Loucy (cell line): Measurements from ENCODE around the gene PTPRN2.

Experiments
- H2AFZ ChIP-seq: fragments of 200-600 bp; sonication (generic); 2 replicates; pipeline ENCODE4 v1.6.0; 2016; ENCODE audit warnings: antibody characterized with exemption, mild to moderate bottlenecking, low read length, moderate library complexity
- H3F3A ChIP-seq: fragments of 200-600 bp; 2 replicates; pipeline ENCODE4 v1.6.0; 2016; ENCODE audit warnings: antibody characterized with exemption, low read depth, mild to moderate bottlenecking
- H3K27me3 ChIP-seq: fragments of 200-600 bp; sonication (generic); 2 replicates; pipeline ENCODE4 v1.6.1; 2014; ENCODE audit warnings: low read length, mild to moderate bottlenecking; ENCODE audit not compliant: insufficient read depth, poor library complexity, severe bottlenecking
- H3K36me3 ChIP-seq: fragments of 200-600 bp; sonication (generic); 2 replicates; pipeline ENCODE4 v1.6.1; 2016; ENCODE audit warnings: low read length; ENCODE audit not compliant: insufficient read depth
- H3K4me1 ChIP-seq: fragments of 200-600 bp; sonication (generic); 2 replicates; pipeline ENCODE4 v1.5.1; 2014; ENCODE audit warnings: low read length, mild to moderate bottlenecking; ENCODE audit not compliant: insufficient read depth, poor library complexity, severe bottlenecking
- H3K4me2 ChIP-seq: fragments of 200-600 bp; sonication (generic); 2 replicates; pipeline ENCODE4 v1.6.0; 2014; ENCODE audit warnings: antibody characterized with exemption, low read length, low read depth, mild to moderate bottlenecking; ENCODE audit not compliant: poor library complexity, severe bottlenecking
- H3K4me3 ChIP-seq: fragments of 200-600 bp; sonication (generic); 2 replicates; pipeline ENCODE4 v1.5.1; 2014; ENCODE audit warnings: low read length, mild to moderate bottlenecking, mixed read lengths; ENCODE audit not compliant: poor library complexity, severe bottlenecking
- H3K79me2 ChIP-seq: fragments of 200-600 bp; sonication (generic); 2 replicates; pipeline ENCODE4 v1.6.1; 2014; ENCODE audit warnings: low read length; ENCODE audit not compliant: insufficient read depth
- H3K9ac ChIP-seq: fragments of 200-600 bp; sonication (generic); 2 replicates; pipeline ENCODE4 v1.6.0; 2014; ENCODE audit warnings: mild to moderate bottlenecking, low read depth, low read length, moderate library complexity; ENCODE audit not compliant: poor library complexity, severe bottlenecking
- H3K9me2 ChIP-seq: fragments of 200-600 bp; sonication (generic); replicated peaks from 2 replicates; pipeline ENCODE4 v1.6.1; 2016; ENCODE audit warnings: low read depth, low read length, mixed read lengths
- H3K9me3 ChIP-seq: fragments of 200-600 bp; sonication (generic); 2 replicates; pipeline ENCODE4 v1.6.1; 2014; ENCODE audit warnings: mild to moderate bottlenecking, antibody characterized with exemption, low read length, low read depth; ENCODE audit not compliant: insufficient read depth
- H4K20me1 ChIP-seq: fragments of 200-600 bp; sonication (generic); 2 replicates; pipeline ENCODE4 v1.6.0; 2014; ENCODE audit warnings: antibody characterized with exemption, low read length, mild to moderate bottlenecking; ENCODE audit not compliant: insufficient read depth, poor library complexity, severe bottlenecking
- EZH2phosphoT487 ChIP-seq: fragments of 200-600 bp; IDR thresholded peaks from 2 replicates; pipeline ENCODE4 v1.6.1; 2018; ENCODE audit warnings: antibody characterized with exemption, mild to moderate bottlenecking, moderate library complexity, borderline replicate concordance
- TF ChIP-seq, protein P1 (sequence below): fragments of 200-600 bp; sonication (generic); conservative IDR thresholded peaks from 2 replicates; pipeline ENCODE4 v1.5.1; 2014; ENCODE audit warnings: mild to moderate bottlenecking, antibody characterized with exemption, low read length

PTPRN2 gene

DNA sequence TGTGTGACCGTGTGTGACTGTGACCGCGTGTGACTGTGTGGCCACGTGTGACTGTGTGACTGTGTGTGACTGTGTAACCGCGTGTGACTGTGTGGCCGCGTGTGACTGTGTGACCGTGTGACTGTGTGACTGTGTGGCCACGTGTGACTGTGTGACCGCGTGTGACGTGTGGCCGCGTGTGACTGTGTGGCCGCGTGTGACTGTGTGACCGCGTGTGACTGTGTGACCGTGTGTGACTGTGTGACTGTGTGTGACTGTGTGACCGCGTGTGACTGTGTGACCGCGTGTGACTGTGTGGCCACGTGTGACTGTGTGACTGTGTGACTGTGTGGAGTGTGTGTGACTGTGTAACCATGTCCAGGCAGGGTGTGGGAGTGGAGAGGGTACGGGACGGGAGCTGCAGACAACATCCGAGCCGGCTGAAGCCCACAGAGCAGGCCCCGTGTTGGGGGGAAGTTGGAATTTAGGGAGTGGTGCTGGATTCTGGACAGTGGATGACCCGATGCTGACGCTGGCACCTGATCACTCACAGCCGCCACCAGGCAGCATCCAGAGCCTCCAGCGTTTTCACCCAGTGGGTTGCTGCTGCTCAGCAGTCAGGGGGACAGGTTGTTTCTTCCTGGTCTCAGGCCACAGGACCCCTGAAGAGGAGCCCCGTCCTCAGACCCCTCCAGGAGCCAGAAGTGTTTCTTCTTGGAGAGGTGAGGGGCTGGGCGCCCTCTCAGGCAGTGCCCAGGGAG, 747.3 kb downstream of the PTPRN2 start:
- Histone ChIP-seq H3F3A (no peaks in the 10 kb centered on the region), H3K4me1 (no peaks in the 10 kb centered on the region), H3K9me3 (peaks cover 29% of the 10 kb centered on the region; the same call in 1 of the 2 replicates), H3K27me3 (no peaks in the 10 kb centered on the region), H3K4me2 (no peak overlapping the region), H3K4me3 (no peak overlapping the region), H2AFZ (no peak overlapping the region), H3K9me2 (no peaks in the 10 kb centered on the region), H4K20me1 (no peaks in the 10 kb centered on the region), H3K79me2 (no peaks in the 10 kb centered on the region), H3K36me3 (no peaks in the 10 kb centered on the region), H3K9ac (no peak overlapping the region)
- TF ChIP-seq EZH2phosphoT487 = no peak
- TF ChIP-seq, protein P1, sequence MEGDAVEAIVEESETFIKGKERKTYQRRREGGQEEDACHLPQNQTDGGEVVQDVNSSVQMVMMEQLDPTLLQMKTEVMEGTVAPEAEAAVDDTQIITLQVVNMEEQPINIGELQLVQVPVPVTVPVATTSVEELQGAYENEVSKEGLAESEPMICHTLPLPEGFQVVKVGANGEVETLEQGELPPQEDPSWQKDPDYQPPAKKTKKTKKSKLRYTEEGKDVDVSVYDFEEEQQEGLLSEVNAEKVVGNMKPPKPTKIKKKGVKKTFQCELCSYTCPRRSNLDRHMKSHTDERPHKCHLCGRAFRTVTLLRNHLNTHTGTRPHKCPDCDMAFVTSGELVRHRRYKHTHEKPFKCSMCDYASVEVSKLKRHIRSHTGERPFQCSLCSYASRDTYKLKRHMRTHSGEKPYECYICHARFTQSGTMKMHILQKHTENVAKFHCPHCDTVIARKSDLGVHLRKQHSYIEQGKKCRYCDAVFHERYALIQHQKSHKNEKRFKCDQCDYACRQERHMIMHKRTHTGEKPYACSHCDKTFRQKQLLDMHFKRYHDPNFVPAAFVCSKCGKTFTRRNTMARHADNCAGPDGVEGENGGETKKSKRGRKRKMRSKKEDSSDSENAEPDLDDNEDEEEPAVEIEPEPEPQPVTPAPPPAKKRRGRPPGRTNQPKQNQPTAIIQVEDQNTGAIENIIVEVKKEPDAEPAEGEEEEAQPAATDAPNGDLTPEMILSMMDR = no peak

DNA sequence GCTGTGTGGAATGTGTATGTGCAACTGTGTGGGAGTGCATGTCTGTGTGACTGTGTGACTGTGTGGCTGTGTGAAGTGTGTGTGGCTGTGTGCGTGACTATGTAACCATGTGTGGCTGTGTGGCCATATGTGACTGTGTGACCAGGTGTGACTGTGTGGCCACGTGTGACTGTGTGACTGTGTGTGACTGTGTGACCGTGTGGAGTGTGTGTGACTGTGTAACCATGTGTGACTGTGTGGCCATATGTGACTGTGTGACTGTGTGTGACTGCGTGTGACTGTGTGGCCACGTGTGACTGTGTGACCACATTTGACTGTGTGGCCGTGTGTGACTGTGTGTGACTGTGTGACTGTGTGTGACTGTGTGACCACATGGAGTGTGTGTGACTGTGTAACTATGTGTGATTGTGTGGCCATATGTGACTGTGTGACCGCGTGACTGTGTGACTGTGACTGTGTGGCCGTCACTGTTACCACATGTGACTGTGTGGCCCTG, 747.9 kb downstream of the PTPRN2 start:
- H3K9me3 ChIP-seq = peaks cover 29% of the 10 kb centered on the region; the same call in 1 of the 2 replicates
- no peaks in the 10 kb centered on the region for H3F3A ChIP-seq
- H3K79me2 ChIP-seq = no peaks in the 10 kb centered on the region
- H3K4me1 ChIP-seq = no peaks in the 10 kb centered on the region
- H3K36me3 ChIP-seq = no peaks in the 10 kb centered on the region
- no peaks in the 10 kb centered on the region for H4K20me1 ChIP-seq
- H3K9me2 ChIP-seq = no peaks in the 10 kb centered on the region
- H2AFZ ChIP-seq = no peak overlapping the region
- no peaks in the 10 kb centered on the region for H3K27me3 ChIP-seq
- H3K4me3 ChIP-seq = no peak overlapping the region
- TF ChIP-seq, protein P1 = no peak
- TF ChIP-seq EZH2phosphoT487 = no peak
- H3K4me2 ChIP-seq = no peak overlapping the region
- no peak overlapping the region for H3K9ac ChIP-seq

DNA sequence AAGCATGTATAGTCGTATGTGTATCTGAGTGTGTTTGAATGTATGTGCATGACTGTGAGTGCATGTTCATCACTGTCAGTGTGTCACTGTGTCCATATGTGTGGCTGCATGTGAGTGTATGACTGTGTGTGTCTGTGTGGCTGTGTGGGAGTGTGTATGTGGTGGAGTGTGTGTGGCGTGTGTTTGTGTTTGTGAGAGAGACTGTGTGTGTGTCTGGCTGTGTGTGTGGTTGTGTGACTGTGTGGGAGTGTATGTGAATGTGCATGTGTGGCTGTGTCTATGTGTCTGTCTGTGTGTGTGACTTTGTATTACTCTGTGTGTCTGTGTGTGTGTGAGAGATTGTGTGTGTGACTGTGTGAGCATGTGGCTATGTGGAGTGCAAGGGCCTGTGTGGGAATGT, 748.4 kb downstream of the PTPRN2 start:
- peaks cover 29% of the 10 kb centered on the region; the same call in 1 of the 2 replicates for H3K9me3 ChIP-seq
- no peak overlapping the region for H3K9ac ChIP-seq
- no peaks in the 10 kb centered on the region for H3F3A ChIP-seq
- H3K4me3 ChIP-seq = no peak overlapping the region
- no peaks in the 10 kb centered on the region for H3K4me1 ChIP-seq
- H2AFZ ChIP-seq = no peak overlapping the region
- no peaks in the 10 kb centered on the region for H4K20me1 ChIP-seq
- no peaks in the 10 kb centered on the region for H3K36me3 ChIP-seq
- TF ChIP-seq, protein P1 = no peak
- H3K9me2 ChIP-seq = no peaks in the 10 kb centered on the region
- H3K79me2 ChIP-seq = no peaks in the 10 kb centered on the region
- H3K27me3 ChIP-seq = no peaks in the 10 kb centered on the region
- H3K4me2 ChIP-seq = no peak overlapping the region
